B cell (primary cell): ENCODE data around the gene MCTS1. TPM values are rescaled to one million over a fixed set of nuclear protein-coding genes. Genes with fewer than 3 reads are reported as not detected.

Source experiments
- ATAC-seq: fragments of 200-7000 bp; cut with Tn5 transposase; one replicate; pipeline ENCODE4 v1.10.0; 2021; ENCODE audit warnings: low read depth, mild to moderate bottlenecking, moderate number of reproducible peaks, moderate library complexity
- CTCF ChIA-PET: fragments of 350-600 bp; sonication (Branson Sonifier 250); formaldehyde crosslinking; loops from one replicate; lab custom pipeline; 2021; ENCODE audit warnings: antibody characterized with exemption, inconsistent platforms; lab: Charles Lee
- POLR2A ChIA-PET: fragments of 350-600 bp; sonication (Branson Sonifier 250); formaldehyde crosslinking; loops from one replicate; lab custom pipeline; 2021; ENCODE audit warnings: antibody characterized with exemption; lab: Charles Lee
- DNase-seq: peaks from one replicate; pipeline ENCODE4 v3.0.0; 2013
- H2AFZ ChIP-seq: 2 replicates; pipeline ENCODE4 v1.6.1; 2012; ENCODE audit warnings: mild to moderate bottlenecking, low read depth, low read length; ENCODE audit not compliant: insufficient read depth, poor library complexity, severe bottlenecking
- H3K27ac ChIP-seq, 2 donors: 1 replicate in 1 of 2; 2 replicates in 1 of 2; pipeline ENCODE4 v1.5.1; 2012 to 2013; ENCODE audit warnings: low read length in 2 of 2, mild to moderate bottlenecking in 2 of 2, moderate library complexity in 1 of 2
- H3K27me3 ChIP-seq, 4 experiments: fragments of 200-600 bp in 1 of 4; sonication (generic) in 1 of 4; replicated peaks in 1 of 4; 1 replicate in 2 of 4; 2 replicates in 2 of 4; pipeline versions ENCODE4 v1.6.1 to v1.7.0; 2013 to 2016; ENCODE audit warnings: low read length in 3 of 4, mild to moderate bottlenecking in 2 of 4, mixed read lengths in 1 of 4, moderate library complexity in 1 of 4; ENCODE audit not compliant: insufficient read depth in 4 of 4, control insufficient read depth in 3 of 4; ENCODE audit errors: control extremely low read depth in 1 of 4
- H3K36me3 ChIP-seq, 2 experiments: replicated peaks in 1 of 2; 1 replicate in 1 of 2; 2 replicates in 1 of 2; pipeline versions ENCODE4 v1.6.1 to v1.7.1; 2013; ENCODE audit warnings: low read length in 1 of 2; ENCODE audit not compliant: insufficient read depth in 2 of 2, control insufficient read depth in 1 of 2; ENCODE audit errors: control extremely low read depth in 1 of 2, extremely low read depth in 1 of 2
- H3K4me1 ChIP-seq, 2 donors: fragments of 200-600 bp in 1 of 2; sonication (generic) in 1 of 2; 1 replicate in 1 of 2; 2 replicates in 1 of 2; pipeline versions ENCODE4 v1.5.1 to v1.6.1; 2013 to 2017; ENCODE audit warnings: low read length in 2 of 2; ENCODE audit not compliant: control insufficient read depth in 2 of 2, insufficient read depth in 2 of 2
- H3K4me2 ChIP-seq: replicated peaks from 2 replicates; pipeline ENCODE3; 2012; ENCODE audit warnings: mild to moderate bottlenecking, low read depth, low read length; ENCODE audit not compliant: poor library complexity, severe bottlenecking
- H3K4me3 ChIP-seq, 5 experiments: fragments of 200-600 bp in 1 of 5; sonication (generic) in 1 of 5; 1 replicate in 3 of 5; 2 replicates in 2 of 5; pipeline versions ENCODE4 v1.5.1 to v1.7.0; 2011 to 2016; ENCODE audit warnings: low read length in 4 of 5, mild to moderate bottlenecking in 4 of 5, low read depth in 2 of 5, control low read depth in 1 of 5, moderate library complexity in 1 of 5; ENCODE audit not compliant: insufficient read depth in 1 of 5; ENCODE audit errors: control extremely low read depth in 1 of 5, extremely low read depth in 1 of 5
- H3K79me2 ChIP-seq: fragments of 200-600 bp; sonication (generic); one replicate; pipeline ENCODE4 v1.6.0; 2016; ENCODE audit warnings: low read length; ENCODE audit not compliant: control insufficient read depth, insufficient read depth
- H3K9ac ChIP-seq: fragments of 200-600 bp; sonication (generic); 2 replicates; pipeline ENCODE4 v1.6.1; 2017; ENCODE audit warnings: mild to moderate bottlenecking, low read length, moderate library complexity
- H3K9me3 ChIP-seq, 3 donors: one replicate each; pipeline versions ENCODE4 v1.6.1 to v1.7.1; 2013; ENCODE audit warnings: low read length in 2 of 3; ENCODE audit not compliant: control insufficient read depth in 2 of 3, insufficient read depth in 1 of 3; ENCODE audit errors: control extremely low read depth in 1 of 3
- H4K20me1 ChIP-seq: 2 replicates; pipeline ENCODE4 v1.6.0; 2012; ENCODE audit warnings: mild to moderate bottlenecking, low read length; ENCODE audit not compliant: insufficient read depth, control insufficient read depth, poor library complexity, severe bottlenecking
- H3K27ac Mint-ChIP-seq: one replicate; pipeline ENCODE4 v1.8.0; 2021; ENCODE audit warnings: mixed read lengths
- H3K27me3 Mint-ChIP-seq: one replicate; pipeline ENCODE4 v1.8.0; 2021; ENCODE audit warnings: mixed read lengths
- H3K4me1 Mint-ChIP-seq: one replicate; pipeline ENCODE4 v1.8.0; 2021; ENCODE audit warnings: mixed read lengths
- H3K4me3 Mint-ChIP-seq: one replicate; pipeline ENCODE4 v1.8.0; 2021; ENCODE audit warnings: mixed read lengths
- H3K9me3 Mint-ChIP-seq: one replicate; pipeline ENCODE4 v1.8.0; 2022; ENCODE audit warnings: mixed read lengths; ENCODE audit not compliant: insufficient read depth
- CTCF ChIP-seq: fragments of 200-600 bp; IDR thresholded peaks from one replicate; pipeline ENCODE4 v1.8.0; 2022; ENCODE audit warnings: antibody characterized with exemption, mild to moderate bottlenecking
- EZH2 ChIP-seq: IDR thresholded peaks from 2 replicates; pipeline ENCODE4 v1.6.1; 2012; ENCODE audit warnings: borderline replicate concordance, low read depth, mild to moderate bottlenecking, moderate library complexity, low read length; ENCODE audit not compliant: insufficient read depth, poor library complexity, severe bottlenecking
- WGBS: methylation state at CpG from one replicate; pipeline ENCODE4 v1.1.5; 2013; ENCODE audit warnings: missing lambda C conversion rate; ENCODE audit not compliant: insufficient coverage; 5-methylcytosine and 5-hydroxymethylcytosine counted together
- intact Hi-C: fragments of 100-400 bp; cut with micrococcal nuclease; formaldehyde crosslinking; loops from one replicate; pipeline ENCODE4 v1.10.0; 2022
- polyA plus RNA-seq: library from polyadenylated mRNA; depleted of rRNA; stranded (reverse); fragments of >200 nt; gene quantifications from 2 replicates; pipeline ENCODE4 v1.2.3, GENCODE V29; 2012
- total RNA-seq, 2 donors: library from RNA; stranded (reverse); fragments of 120-200 nt in 1 of 2; gene quantifications; 1 replicate in 1 of 2; 2 replicates in 1 of 2; pipeline versions ENCODE4 v1.2.3 to v1.2.4, GENCODE V29; 2013 to 2022

Gene MCTS1
- total and polyA plus RNA-seq, 2 donors (not counting 1 experiment from before 2014, with no cell fraction given) = 20.6 to 25.5 TPM

DNA sequence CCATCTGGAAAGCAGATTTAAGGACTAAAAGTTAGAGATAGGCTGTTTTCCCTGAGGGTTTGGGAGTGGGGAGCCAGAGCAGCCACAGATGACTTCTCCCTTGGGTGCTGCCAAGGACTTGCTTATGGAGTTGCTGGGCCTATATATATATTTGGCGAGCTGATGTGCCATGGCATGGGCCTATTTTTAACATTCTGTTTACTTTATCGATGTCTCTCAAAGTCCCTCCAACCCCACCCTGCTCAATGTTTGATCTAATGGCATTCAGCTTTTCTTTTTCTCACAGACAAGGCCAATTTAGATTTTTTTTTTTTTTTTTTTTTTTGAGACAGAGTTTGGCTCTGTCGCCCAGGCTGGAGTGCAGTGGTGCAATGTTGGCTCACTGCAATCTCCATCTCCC lies 37.1 kb upstream of the MCTS1 start:
- H3K36me3 ChIP-seq = no peaks in the 10 kb centered on the region
- no peak overlapping the region for H3K27ac Mint-ChIP-seq
- TF ChIP-seq EZH2 (no peak), CTCF (no peak)
- H2AFZ ChIP-seq = no peak overlapping the region
- no peak overlapping the region for H3K9ac ChIP-seq
- POLR2A ChIA-PET = no interaction called here
- intact Hi-C loops = no loop called here
- H3K4me2 ChIP-seq = no peak overlapping the region
- no peak for DNase-seq
- H3K4me3 Mint-ChIP-seq = no peak overlapping the region
- H3K27me3 Mint-ChIP-seq = no peaks in the 10 kb centered on the region
- no peaks in the 10 kb centered on the region for H3K27me3 ChIP-seq
- H3K9me3 ChIP-seq = no peaks in the 10 kb centered on the region
- H3K9me3 Mint-ChIP-seq = no peaks in the 10 kb centered on the region
- no peaks in the 10 kb centered on the region for H3K79me2 ChIP-seq
- no peak overlapping the region for H3K4me3 ChIP-seq
- H3K4me1 Mint-ChIP-seq = peaks cover 10% of the 10 kb centered on the region
- ATAC-seq = no peak
- WGBS = no CpG with 5 or more reads among the region's 3 CpGs
- CTCF ChIA-PET = no interaction called here
- H3K27ac ChIP-seq = no peak overlapping the region
- peaks cover 7 to 9% of the 10 kb centered on the region in 2 donors for H3K4me1 ChIP-seq
- no peaks in the 10 kb centered on the region for H4K20me1 ChIP-seq

GRCh38 chrX:120568035-120568434 lies 35.9 kb upstream of the MCTS1 start:
- H3K27ac Mint-ChIP-seq = no peak overlapping the region
- H3K27me3 Mint-ChIP-seq = no peaks in the 10 kb centered on the region
- intact Hi-C loops = no loop called here
- no peak overlapping the region for H3K27ac ChIP-seq
- H3K4me1 Mint-ChIP-seq = peaks cover 2% of the 10 kb centered on the region
- no peak overlapping the region for H3K4me3 ChIP-seq
- H3K9me3 ChIP-seq = no peaks in the 10 kb centered on the region
- no peak overlapping the region for H3K9ac ChIP-seq
- H3K79me2 ChIP-seq = no peaks in the 10 kb centered on the region
- no peak overlapping the region for H3K4me3 Mint-ChIP-seq
- no peaks in the 10 kb centered on the region for H3K36me3 ChIP-seq
- no peak for DNase-seq
- ChIA-PET POLR2A (no interaction called here), CTCF (interaction anchor here (0.7 kb wide), 1 partner anchor 9 kb away, joined by 4 read pairs; no protein-coding TSS in a partner anchor)
- no peak for ATAC-seq
- TF ChIP-seq EZH2 (no peak), CTCF (no peak)
- H3K27me3 ChIP-seq = no peaks in the 10 kb centered on the region
- no peak overlapping the region for H3K4me2 ChIP-seq
- H2AFZ ChIP-seq = no peak overlapping the region
- H4K20me1 ChIP-seq = no peaks in the 10 kb centered on the region
- H3K4me1 ChIP-seq = no peaks in the 10 kb centered on the region
- no peaks in the 10 kb centered on the region for H3K9me3 Mint-ChIP-seq
